OCI-LY7 (cell line): ENCODE measurements around the gene TEX2. TPM values are rescaled to one million over a fixed set of nuclear protein-coding genes. Genes with fewer than 3 reads are reported as not detected.

ENCODE experiments used
- BruUV-seq: library from RNA; stranded (reverse); fragments of 400-500 nt; replicated peaks from 2 replicates; lab custom pipeline; 2021; lab: Mats Ljungman, UMichigan
- CTCF ChIA-PET: fragments of 300-600 bp; sonication (Branson Sonifier 250); formaldehyde crosslinking; loops from one replicate; lab custom pipeline; 2022; ENCODE audit warnings: antibody characterized with exemption; ENCODE audit not compliant: unreplicated experiment; lab: Charles Lee
- POLR2A ChIA-PET: fragments of 300-600 bp; sonication (Branson Sonifier 250); formaldehyde crosslinking; loops from one replicate; lab custom pipeline; 2022; ENCODE audit warnings: antibody characterized with exemption; lab: Charles Lee
- DNase-seq: peaks from one replicate; pipeline ENCODE4 v3.0.0-alpha.2; 2015; ENCODE audit warnings: low spot score
- H2AFZ ChIP-seq: fragments of 200-600 bp; sonication (generic), shearing (Covaris generic); 2 replicates; pipeline ENCODE4 v1.6.1; 2014; ENCODE audit warnings: mild to moderate bottlenecking, antibody characterized with exemption, low read length, moderate library complexity
- H3K27ac ChIP-seq: fragments of 200-600 bp; sonication (generic); 2 replicates; pipeline ENCODE4 v1.5.1; 2014; ENCODE audit warnings: mixed run types, low read depth, mild to moderate bottlenecking, moderate library complexity, low read length, inconsistent platforms; ENCODE audit not compliant: poor library complexity, severe bottlenecking
- H3K36me3 ChIP-seq: fragments of 200-600 bp; sonication (generic); 2 replicates; pipeline ENCODE4 v1.6.1; 2014; ENCODE audit warnings: mild to moderate bottlenecking, antibody characterized with exemption, low read length, moderate library complexity, mixed read lengths; ENCODE audit not compliant: insufficient read depth
- H3K4me1 ChIP-seq: fragments of 200-600 bp; sonication (generic); 2 replicates; pipeline ENCODE4 v1.5.1; 2014; ENCODE audit warnings: mild to moderate bottlenecking, low read length; ENCODE audit not compliant: insufficient read depth, poor library complexity, severe bottlenecking
- H3K4me2 ChIP-seq: fragments of 200-600 bp; sonication (generic); 2 replicates; pipeline ENCODE4 v1.6.1; 2014; ENCODE audit warnings: mild to moderate bottlenecking, low read length
- H3K4me3 ChIP-seq: fragments of 200-600 bp; sonication (generic); 2 replicates; pipeline ENCODE4 v1.5.1; 2014; ENCODE audit warnings: mild to moderate bottlenecking, low read depth, low read length; ENCODE audit not compliant: poor library complexity, severe bottlenecking
- H3K79me2 ChIP-seq: fragments of 200-600 bp; sonication (generic); 2 replicates; pipeline ENCODE4 v1.6.1; 2016; ENCODE audit warnings: low read depth, mild to moderate bottlenecking, low read length, moderate library complexity, mixed read lengths; ENCODE audit not compliant: insufficient read depth
- H3K9me2 ChIP-seq: fragments of 200-600 bp; sonication (generic); 2 replicates; pipeline ENCODE4 v1.6.1; 2016; ENCODE audit warnings: mild to moderate bottlenecking, low read length, mixed read lengths; ENCODE audit not compliant: insufficient read depth
- H3K9me3 ChIP-seq: fragments of 200-600 bp; sonication (generic); 2 replicates; pipeline ENCODE4 v1.6.1; 2014; ENCODE audit warnings: mild to moderate bottlenecking, mixed run types, low read length, mixed read lengths
- H4K20me1 ChIP-seq: fragments of 200-600 bp; sonication (generic); 2 replicates; pipeline ENCODE4 v1.6.1; 2014; ENCODE audit warnings: mild to moderate bottlenecking, antibody characterized with exemption, low read length, moderate library complexity, mixed read lengths; ENCODE audit not compliant: insufficient read depth
- CTCF ChIP-seq: fragments of 200-600 bp; sonication (generic); conservative IDR thresholded peaks from 2 replicates; pipeline ENCODE4 v1.5.1; 2014; ENCODE audit warnings: mild to moderate bottlenecking, antibody characterized with exemption, low read length, moderate library complexity, mixed read lengths
- EZH2phosphoT487 ChIP-seq: fragments of 200-600 bp; sonication (generic); IDR thresholded peaks from 2 replicates; pipeline ENCODE4 v1.6.1; 2018; ENCODE audit warnings: low read depth, borderline replicate concordance, mild to moderate bottlenecking, mixed run types, antibody characterized with exemption, low read length, moderate library complexity, mixed read lengths
- intact Hi-C: fragments of 100-400 bp; cut with micrococcal nuclease; formaldehyde crosslinking; loops from one replicate; pipeline ENCODE4 v1.10.0; 2022; ENCODE audit not compliant: unreplicated experiment
- total RNA-seq, 2 experiments: library from RNA; depleted of rRNA in 1 of 2; stranded (reverse); fragments of >200 nt in 1 of 2; shearing (Covaris generic) in 1 of 2; gene quantifications; 2 replicates each; pipeline ENCODE4 v1.2.3, GENCODE V29; 2014 to 2022

The TEX2 gene
- total RNA-seq, 2 experiments from 2014 or later: 7.4 to 12.4 TPM

- DNase-seq: no peak
- intact Hi-C loops: no loop called here
- Histone ChIP-seq H3K79me2 (no peaks in the 10 kb centered on the region), H3K36me3 (no peaks in the 10 kb centered on the region), H3K4me3 (no peak overlapping the region), H2AFZ (no peak overlapping the region), H3K4me2 (no peak overlapping the region), H3K27ac (no peak overlapping the region), H3K4me1 (peaks cover 7% of the 10 kb centered on the region), H3K9me2 (no peaks in the 10 kb centered on the region), H4K20me1 (no peaks in the 10 kb centered on the region), H3K9me3 (no peaks in the 10 kb centered on the region)
- ChIA-PET POLR2A (interaction anchor here (0.5 to 0.6 kb wide), 2 partner anchors 217 to 369 kb away, joined by 3 to 4 read pairs; no protein-coding TSS in a partner anchor), CTCF (no interaction called here)
- no TSS peak for BruUV-seq
- TF ChIP-seq CTCF: no peak
- TF ChIP-seq EZH2phosphoT487: no peak
Observed at GRCh38 chr17:64196601-64197000, 66.5 kb downstream of the TEX2 start.

- Histone ChIP-seq H3K4me2 (no peak overlapping the region), H3K9me3 (no peaks in the 10 kb centered on the region), H3K9me2 (no peaks in the 10 kb centered on the region), H3K79me2 (no peaks in the 10 kb centered on the region), H3K36me3 (no peaks in the 10 kb centered on the region), H3K27ac (no peak overlapping the region), H4K20me1 (no peaks in the 10 kb centered on the region), H3K4me3 (no peak overlapping the region), H2AFZ (no peak overlapping the region), H3K4me1 (no peaks in the 10 kb centered on the region)
- BruUV-seq: no TSS peak
- no peak for DNase-seq
- ChIA-PET POLR2A (interaction anchor here (0.5 to 1.5 kb wide), 3 partner anchors 24 to 1369 kb away, joined by 3 to 4 read pairs (median 4); no protein-coding TSS in a partner anchor), CTCF (no interaction called here)
- TF ChIP-seq EZH2phosphoT487: no peak
- TF ChIP-seq CTCF: no peak
- intact Hi-C loops: no loop called here
Observed at GRCh38 chr17:64193561-64193960, 69.5 kb downstream of the TEX2 start.

GRCh38 chr17:64192589-64192988, 70.5 kb downstream of the TEX2 start:
- ChIA-PET POLR2A (interaction anchor here (0.6 kb wide), 1 partner anchor 231 kb away, joined by 3 read pairs; no protein-coding TSS in a partner anchor), CTCF (no interaction called here)
- Histone ChIP-seq H3K9me3 (no peaks in the 10 kb centered on the region), H3K36me3 (no peaks in the 10 kb centered on the region), H3K9me2 (no peaks in the 10 kb centered on the region), H3K79me2 (no peaks in the 10 kb centered on the region), H3K4me2 (no peak overlapping the region), H3K4me3 (no peak overlapping the region), H4K20me1 (no peaks in the 10 kb centered on the region), H3K4me1 (no peaks in the 10 kb centered on the region), H2AFZ (no peak overlapping the region), H3K27ac (no peak overlapping the region)
- DNase-seq: no peak
- no TSS peak for BruUV-seq
- intact Hi-C loops: no loop called here
- TF ChIP-seq CTCF (no peak), EZH2phosphoT487 (no peak)
